ENCODE data around the gene TMEM222. TPM values are rescaled to one million over a fixed set of nuclear protein-coding genes. Genes with fewer than 3 reads are reported as not detected.

Gene TMEM222
- total RNA-seq, 2 donors from 2014 or later = 24.8 to 27.0 TPM

- H3K9me3 ChIP-seq (ENCODE audit: control insufficient read depth, low read length, poor library complexity, severe bottlenecking) = no peaks in the 10 kb centered on the region
- H3K4me1 Mint-ChIP-seq = peaks cover 5% of the 10 kb centered on the region
- H3K36me3 Mint-ChIP-seq (ENCODE audit: low read depth) = no peaks in the 10 kb centered on the region
- ATAC-seq = no peak
- H3K27ac Mint-ChIP-seq = no peak overlapping the region
- H3K27me3 Mint-ChIP-seq = peaks cover 7% of the 10 kb centered on the region
- no peak overlapping the region for H3K4me3 Mint-ChIP-seq
- no peak for DNase-seq
Measured at GRCh38 chr1:27316860-27317259, 5.1 kb upstream of the TMEM222 start.

GRCh38 chr1:27318136-27318535, 3.8 kb upstream of the TMEM222 start:
- Mint-ChIP-seq H3K36me3 (ENCODE audit: low read depth) (no peaks in the 10 kb centered on the region), H3K27me3 (peaks cover 7% of the 10 kb centered on the region), H3K4me3 (no peak overlapping the region), H3K27ac (no peak overlapping the region), H3K4me1 (peaks cover 9% of the 10 kb centered on the region)
- H3K9me3 ChIP-seq (ENCODE audit: control insufficient read depth, low read length, poor library complexity, severe bottlenecking) = no peaks in the 10 kb centered on the region
- DNase-seq (no peak), ATAC-seq (no peak)

- Mint-ChIP-seq H3K4me3 (no peak overlapping the region), H3K4me1 (peaks cover 12% of the 10 kb centered on the region), H3K27ac (no peak overlapping the region)
Measured at GRCh38 chr1:27318596-27318995, 3.4 kb upstream of the TMEM222 start.

GRCh38 chr1:27322569-27323240, 742 bp downstream of the TMEM222 start:
- H3K27me3 Mint-ChIP-seq = peaks cover 7% of the 10 kb centered on the region
- H3K9me3 ChIP-seq (ENCODE audit: control insufficient read depth, low read length, poor library complexity, severe bottlenecking) = no peaks in the 10 kb centered on the region
- H3K36me3 Mint-ChIP-seq (ENCODE audit: low read depth) = no peaks in the 10 kb centered on the region
- peak overlapping the region; percentile 94 for H3K4me3 Mint-ChIP-seq
- ATAC-seq (no peak), DNase-seq (no peak)
- peaks cover 30% of the 10 kb centered on the region for H3K4me1 Mint-ChIP-seq
- H3K27ac Mint-ChIP-seq = peak overlapping the region; percentile 92

More at GRCh38 chr1:27318596-27318995, 3.4 kb upstream of the TMEM222 start:
- Mint-ChIP-seq H3K27me3 (peaks cover 7% of the 10 kb centered on the region), H3K36me3 (ENCODE audit: low read depth) (no peaks in the 10 kb centered on the region)
- no peaks in the 10 kb centered on the region for H3K9me3 ChIP-seq (ENCODE audit: control insufficient read depth, low read length, poor library complexity, severe bottlenecking)
- ATAC-seq = no peak
- DNase-seq = no peak

- ATAC-seq (no peak), DNase-seq (no peak)
- Mint-ChIP-seq H3K4me3 (no peak overlapping the region), H3K4me1 (peaks cover 46% of the 10 kb centered on the region), H3K36me3 (ENCODE audit: low read depth) (peaks cover 2% of the 10 kb centered on the region), H3K27me3 (no peaks in the 10 kb centered on the region), H3K27ac (peak overlapping the region; percentile 24)
- H3K9me3 ChIP-seq (ENCODE audit: control insufficient read depth, low read length, poor library complexity, severe bottlenecking) = no peaks in the 10 kb centered on the region
Measured at GRCh38 chr1:27325286-27325685, 3.3 kb downstream of the TMEM222 start.

- Mint-ChIP-seq H3K36me3 (ENCODE audit: low read depth) (peaks cover 2% of the 10 kb centered on the region), H3K4me3 (no peak overlapping the region), H3K4me1 (peaks cover 49% of the 10 kb centered on the region), H3K27ac (peak overlapping the region; percentile 89), H3K27me3 (no peaks in the 10 kb centered on the region)
- no peaks in the 10 kb centered on the region for H3K9me3 ChIP-seq (ENCODE audit: control insufficient read depth, low read length, poor library complexity, severe bottlenecking)
- no peak for DNase-seq
- no peak for ATAC-seq
Measured at GRCh38 chr1:27327964-27328363, 6.0 kb downstream of the TMEM222 start.

- H3K27me3 Mint-ChIP-seq = no peaks in the 10 kb centered on the region
- DNase-seq (no peak), ATAC-seq (no peak)
- H3K4me3 Mint-ChIP-seq = no peak overlapping the region
- H3K4me1 Mint-ChIP-seq = peaks cover 36% of the 10 kb centered on the region
- no peaks in the 10 kb centered on the region for H3K9me3 ChIP-seq (ENCODE audit: control insufficient read depth, low read length, poor library complexity, severe bottlenecking)
- no peak overlapping the region for H3K27ac Mint-ChIP-seq
- H3K36me3 Mint-ChIP-seq (ENCODE audit: low read depth) = peaks cover 2% of the 10 kb centered on the region
Measured at GRCh38 chr1:27330786-27331185, 8.8 kb downstream of the TMEM222 start.

- H3K27me3 Mint-ChIP-seq = no peaks in the 10 kb centered on the region
- H3K9me3 ChIP-seq (ENCODE audit: control insufficient read depth, low read length, poor library complexity, severe bottlenecking) = no peaks in the 10 kb centered on the region
- H3K36me3 Mint-ChIP-seq (ENCODE audit: low read depth) = peaks cover 2% of the 10 kb centered on the region
- peak overlapping the region; percentile 60 for H3K27ac Mint-ChIP-seq
- ATAC-seq = no peak
- peaks cover 36% of the 10 kb centered on the region for H3K4me1 Mint-ChIP-seq
- no peak for DNase-seq
- H3K4me3 Mint-ChIP-seq = no peak overlapping the region
Measured at GRCh38 chr1:27331426-27331825, 9.5 kb downstream of the TMEM222 start.

GRCh38 chr1:27331922-27332321, 10.0 kb downstream of the TMEM222 start:
- DNase-seq (no peak), ATAC-seq (no peak)
- Mint-ChIP-seq H3K36me3 (ENCODE audit: low read depth) (peaks cover 2% of the 10 kb centered on the region), H3K27ac (peak overlapping the region; percentile 60), H3K27me3 (no peaks in the 10 kb centered on the region), H3K4me1 (peaks cover 34% of the 10 kb centered on the region), H3K4me3 (no peak overlapping the region)
- H3K9me3 ChIP-seq (ENCODE audit: control insufficient read depth, low read length, poor library complexity, severe bottlenecking) = no peaks in the 10 kb centered on the region

GRCh38 chr1:27332536-27333281, 10.7 kb downstream of the TMEM222 start:
- Mint-ChIP-seq H3K36me3 (ENCODE audit: low read depth) (peaks cover 2% of the 10 kb centered on the region), H3K4me1 (peaks cover 33% of the 10 kb centered on the region), H3K27ac (peak overlapping the region; percentile 60)

GRCh38 chr1:27333717-27334279, 11.8 kb downstream of the TMEM222 start:
- no peak for ATAC-seq
- no peaks in the 10 kb centered on the region for H3K9me3 ChIP-seq (ENCODE audit: control insufficient read depth, low read length, poor library complexity, severe bottlenecking)
- H3K36me3 Mint-ChIP-seq (ENCODE audit: low read depth) = no peaks in the 10 kb centered on the region
- no peaks in the 10 kb centered on the region for H3K27me3 Mint-ChIP-seq
- no peak for DNase-seq
- peak overlapping the region; percentile 60 for H3K27ac Mint-ChIP-seq
- peaks cover 22% of the 10 kb centered on the region for H3K4me1 Mint-ChIP-seq
- no peak overlapping the region for H3K4me3 Mint-ChIP-seq

More at GRCh38 chr1:27332536-27333281, 10.7 kb downstream of the TMEM222 start:
- ATAC-seq = peak; percentile 86
- H3K4me3 Mint-ChIP-seq = no peak overlapping the region
- peak; percentile 45 to 58 (median 52) for DNase-seq
- no peaks in the 10 kb centered on the region for H3K9me3 ChIP-seq (ENCODE audit: control insufficient read depth, low read length, poor library complexity, severe bottlenecking)
- H3K27me3 Mint-ChIP-seq = no peaks in the 10 kb centered on the region

GRCh38 chr1:27335506-27336422, 13.8 kb downstream of the TMEM222 start:
- H3K27me3 Mint-ChIP-seq = no peaks in the 10 kb centered on the region
- ATAC-seq (no peak), DNase-seq (no peak)
- H3K36me3 Mint-ChIP-seq (ENCODE audit: low read depth) = no peaks in the 10 kb centered on the region
- H3K27ac Mint-ChIP-seq = no peak overlapping the region
- peaks cover 29% of the 10 kb centered on the region for H3K4me1 Mint-ChIP-seq
- H3K4me3 Mint-ChIP-seq = no peak overlapping the region
- no peaks in the 10 kb centered on the region for H3K9me3 ChIP-seq (ENCODE audit: control insufficient read depth, low read length, poor library complexity, severe bottlenecking)

GRCh38 chr1:27336756-27337155, 14.8 kb downstream of the TMEM222 start:
- peak overlapping the region; percentile 75 for H3K27ac Mint-ChIP-seq
- no peaks in the 10 kb centered on the region for H3K27me3 Mint-ChIP-seq
- no peak for DNase-seq
- H3K4me3 Mint-ChIP-seq = no peak overlapping the region
- no peaks in the 10 kb centered on the region for H3K36me3 Mint-ChIP-seq (ENCODE audit: low read depth)
- ATAC-seq = no peak
- peaks cover 35% of the 10 kb centered on the region for H3K4me1 Mint-ChIP-seq
- H3K9me3 ChIP-seq (ENCODE audit: control insufficient read depth, low read length, poor library complexity, severe bottlenecking) = no peaks in the 10 kb centered on the region
